CD4-positive, alpha-beta T cell (primary cell): ENCODE results near the gene PTTG1IP. TPM values are rescaled to one million over a fixed set of nuclear protein-coding genes. Genes with fewer than 3 reads are reported as not detected.
A peak's percentile ranks its signal among the peaks of the same experiment; 100 is the strongest.

Experiments used
- ATAC-seq: fragments of 200-7000 bp; cut with Tn5 transposase; one replicate; pipeline ENCODE4 v1.10.0; 2022; ENCODE audit warnings: mild to moderate bottlenecking; ENCODE audit not compliant: poor library complexity
- CTCF ChIA-PET: fragments of 350-600 bp; sonication (Branson Sonifier 250); formaldehyde crosslinking; loops from one replicate; lab custom pipeline; 2021; ENCODE audit warnings: antibody characterized with exemption, inconsistent platforms; lab: Charles Lee
- POLR2A ChIA-PET: fragments of 350-600 bp; sonication (Branson Sonifier 250); formaldehyde crosslinking; loops from one replicate; lab custom pipeline; 2021; ENCODE audit warnings: antibody characterized with exemption, inconsistent platforms; lab: Charles Lee
- DNase-seq, 14 experiments: peaks; one replicate each; pipeline ENCODE4 v3.0.0-alpha.2; 2013 to 2020; ENCODE audit warnings: mixed read lengths in 2 of 14
- H3K27ac ChIP-seq, 2 donors: one replicate each; pipeline versions ENCODE4 v1.5.1 to v1.7.0; 2013; ENCODE audit warnings: low read length in 2 of 2, low read depth in 1 of 2, mild to moderate bottlenecking in 1 of 2
- H3K27me3 ChIP-seq, 2 experiments: 1 replicate in 1 of 2; 2 replicates in 1 of 2; pipeline versions ENCODE4 v1.6.1 to v1.7.0; 2013; ENCODE audit warnings: low read length in 2 of 2, control low read depth in 1 of 2, mild to moderate bottlenecking in 1 of 2, moderate library complexity in 1 of 2; ENCODE audit not compliant: insufficient read depth in 2 of 2, control insufficient read depth in 1 of 2
- H3K36me3 ChIP-seq: one replicate; pipeline ENCODE4 v1.6.1; 2013; ENCODE audit warnings: low read length, control low read depth; ENCODE audit not compliant: insufficient read depth
- H3K4me1 ChIP-seq: one replicate; pipeline ENCODE4 v1.6.1; 2013; ENCODE audit warnings: low read length, control low read depth; ENCODE audit not compliant: insufficient read depth
- H3K4me3 ChIP-seq: one replicate; pipeline ENCODE4 v1.5.1; 2013; ENCODE audit warnings: mild to moderate bottlenecking, low read length, moderate library complexity
- H3K9me3 ChIP-seq, 2 experiments: 1 replicate in 1 of 2; 2 replicates in 1 of 2; pipeline versions ENCODE4 v1.6.1 to v1.7.0; 2013; ENCODE audit warnings: low read length in 2 of 2, mild to moderate bottlenecking in 2 of 2, control low read depth in 1 of 2, moderate library complexity in 1 of 2; ENCODE audit not compliant: control insufficient read depth in 1 of 2, insufficient read depth in 1 of 2
- H3K27ac Mint-ChIP-seq: one replicate; pipeline ENCODE4 v1.8.0; 2020; ENCODE audit warnings: mixed read lengths
- H3K27me3 Mint-ChIP-seq: one replicate; pipeline ENCODE4 v1.8.0; 2021; ENCODE audit warnings: mixed read lengths
- H3K36me3 Mint-ChIP-seq: one replicate; pipeline ENCODE4 v1.8.0; 2021; ENCODE audit warnings: low read depth, mixed read lengths
- H3K4me1 Mint-ChIP-seq: one replicate; pipeline ENCODE4 v1.8.0; 2021; ENCODE audit warnings: low read depth, mixed read lengths
- H3K4me3 Mint-ChIP-seq: one replicate; pipeline ENCODE4 v1.8.0; 2020; ENCODE audit warnings: mild to moderate bottlenecking, mixed read lengths
- H3K9me3 Mint-ChIP-seq: one replicate; pipeline ENCODE4 v1.8.0; 2020; ENCODE audit warnings: mixed read lengths
- intact Hi-C, 2 experiments: fragments of 100-400 bp; cut with DNase I in 1 of 2; cut with micrococcal nuclease in 1 of 2; formaldehyde crosslinking; loops; one replicate each; pipeline versions ENCODE4 v1.15.1 to v1.9.0; 2023 to 2025; cut with DNase I, micrococcal nuclease
- total RNA-seq, 174 experiments: library from RNA in 2 of 174; stranded (reverse) in 2 of 174; gene quantifications; one replicate each; pipeline ENCODE4 v1.2.3 and lab custom pipeline; 2021 to 2026
- TF ChIP-seq, protein P1 (sequence below): fragments of 200-600 bp; IDR thresholded peaks from one replicate; pipeline ENCODE4 v1.8.0; 2022; ENCODE audit warnings: antibody characterized with exemption, mild to moderate bottlenecking

Gene PTTG1IP
- total RNA-seq, 2 experiments from 2014 or later, result 99.0 to 99.5 TPM

DNA sequence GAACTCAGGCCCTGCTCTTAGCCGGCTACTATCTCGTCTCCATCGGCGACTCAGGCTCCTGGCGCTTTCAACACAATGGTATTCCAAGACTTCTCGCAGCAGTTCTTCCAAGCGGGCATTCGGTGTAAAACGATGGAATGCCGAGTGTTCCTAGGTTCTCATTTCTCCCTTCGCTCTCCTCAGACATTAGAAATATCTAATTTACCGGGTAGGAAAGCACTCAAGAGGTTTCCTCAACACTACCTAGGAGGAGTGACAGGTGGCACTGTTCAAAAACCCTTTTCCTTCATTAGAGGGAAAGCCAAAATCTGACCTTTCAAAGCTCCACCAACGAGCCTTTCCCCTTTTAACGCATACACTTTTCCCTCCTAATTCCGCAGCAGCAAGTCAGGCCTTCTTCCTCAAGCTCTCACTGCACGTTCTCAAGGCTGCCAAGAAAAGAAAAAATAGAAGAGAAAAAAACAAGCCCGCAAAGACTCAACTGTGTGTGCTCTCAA is 72.5 kb downstream of the PTTG1IP start:
- Mint-ChIP-seq H3K4me3 (peak overlapping the region; percentile 95), H3K27me3 (no peaks in the 10 kb centered on the region), H3K9me3 (no peaks in the 10 kb centered on the region), H3K4me1 (peaks cover 62% of the 10 kb centered on the region), H3K36me3 (peaks cover 58% of the 10 kb centered on the region), H3K27ac (peak overlapping the region; percentile 80)
- DNase-seq (peak in 5 of 14 experiments; percentile 11 to 72 (median 58)), ATAC-seq (peak; percentile 63)
- ChIA-PET CTCF (interaction anchor here (0.7 to 4.3 kb wide), 18 partner anchors 8 to 460 kb away, joined by 3 to 46 read pairs (median 4); partner anchors contain the start of genes PTTG1IP, SLX9 and SUMO3), POLR2A (interaction anchor here (0.8 to 2.7 kb wide), 15 partner anchors 7 to 1827 kb away, joined by 3 to 55 read pairs (median 7); partner anchors contain the start of genes ITGB2, KRTAP12-3, PKNOX1 and PTTG1IP)
- Histone ChIP-seq H3K9me3 (no peaks in the 10 kb centered on the region), H3K27ac (peak overlapping the region in 1 of 2 donors; percentile 66), H3K27me3 (no peaks in the 10 kb centered on the region), H3K4me3 (peak overlapping the region; percentile 78), H3K36me3 (peaks cover 37% of the 10 kb centered on the region), H3K4me1 (peaks cover 28% of the 10 kb centered on the region)
- TF ChIP-seq, protein P1, sequence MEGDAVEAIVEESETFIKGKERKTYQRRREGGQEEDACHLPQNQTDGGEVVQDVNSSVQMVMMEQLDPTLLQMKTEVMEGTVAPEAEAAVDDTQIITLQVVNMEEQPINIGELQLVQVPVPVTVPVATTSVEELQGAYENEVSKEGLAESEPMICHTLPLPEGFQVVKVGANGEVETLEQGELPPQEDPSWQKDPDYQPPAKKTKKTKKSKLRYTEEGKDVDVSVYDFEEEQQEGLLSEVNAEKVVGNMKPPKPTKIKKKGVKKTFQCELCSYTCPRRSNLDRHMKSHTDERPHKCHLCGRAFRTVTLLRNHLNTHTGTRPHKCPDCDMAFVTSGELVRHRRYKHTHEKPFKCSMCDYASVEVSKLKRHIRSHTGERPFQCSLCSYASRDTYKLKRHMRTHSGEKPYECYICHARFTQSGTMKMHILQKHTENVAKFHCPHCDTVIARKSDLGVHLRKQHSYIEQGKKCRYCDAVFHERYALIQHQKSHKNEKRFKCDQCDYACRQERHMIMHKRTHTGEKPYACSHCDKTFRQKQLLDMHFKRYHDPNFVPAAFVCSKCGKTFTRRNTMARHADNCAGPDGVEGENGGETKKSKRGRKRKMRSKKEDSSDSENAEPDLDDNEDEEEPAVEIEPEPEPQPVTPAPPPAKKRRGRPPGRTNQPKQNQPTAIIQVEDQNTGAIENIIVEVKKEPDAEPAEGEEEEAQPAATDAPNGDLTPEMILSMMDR, result peak; percentile 78
- intact Hi-C loops, result loop anchor here (1.0 to 5.0 kb wide), 8 partner anchors 16 to 132 kb away; no protein-coding TSS in a partner anchor

DNA sequence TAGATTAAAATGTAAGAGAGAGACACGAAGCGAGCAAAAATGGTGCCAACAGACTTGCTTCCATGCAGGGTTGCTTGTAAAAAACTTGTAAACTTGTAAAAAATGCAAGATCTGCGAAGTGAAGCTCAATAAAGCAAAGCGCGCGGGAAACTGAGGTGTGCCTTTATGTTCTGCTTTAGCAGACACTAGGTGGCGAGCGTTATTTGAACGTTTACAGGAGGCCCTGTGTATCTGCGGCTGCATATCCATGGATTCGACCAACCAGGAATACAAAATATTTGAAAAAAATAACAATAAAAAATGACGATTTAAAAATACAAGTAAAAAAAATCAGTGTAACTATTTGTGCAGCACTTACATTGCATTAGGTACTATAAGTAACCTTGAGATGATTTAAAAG is 73.4 kb downstream of the PTTG1IP start:
- peak overlapping the region; percentile 80 for H3K27ac Mint-ChIP-seq
- Histone ChIP-seq H3K27ac (no peak overlapping the region), H3K36me3 (peaks cover 36% of the 10 kb centered on the region), H3K4me1 (peaks cover 28% of the 10 kb centered on the region), H3K9me3 (no peaks in the 10 kb centered on the region), H3K4me3 (no peak overlapping the region), H3K27me3 (no peaks in the 10 kb centered on the region)
- CTCF ChIA-PET, result interaction anchor here (0.9 to 4.3 kb wide), 10 partner anchors 10 to 289 kb away, joined by 3 to 46 read pairs (median 4); partner anchors contain the start of genes PTTG1IP and SUMO3
- POLR2A ChIA-PET, result interaction anchor here (2.5 to 2.7 kb wide), 4 partner anchors 17 to 131 kb away, joined by 7 to 55 read pairs (median 25); partner anchors contain the start of genes ITGB2, PTTG1IP and SUMO3
- no peak for ATAC-seq
- no peaks in the 10 kb centered on the region for H3K9me3 Mint-ChIP-seq
- H3K36me3 Mint-ChIP-seq, result peaks cover 54% of the 10 kb centered on the region
- peak in 4 of 14 experiments; percentile 14 to 38 (median 26) for DNase-seq
- H3K4me3 Mint-ChIP-seq, result peak overlapping the region; percentile 95
- no peaks in the 10 kb centered on the region for H3K27me3 Mint-ChIP-seq
- TF ChIP-seq, protein P1, result no peak
- intact Hi-C loops, result loop anchor here (1.0 to 5.0 kb wide), 5 partner anchors 45 to 133 kb away; no protein-coding TSS in a partner anchor
- peaks cover 55% of the 10 kb centered on the region for H3K4me1 Mint-ChIP-seq

DNA sequence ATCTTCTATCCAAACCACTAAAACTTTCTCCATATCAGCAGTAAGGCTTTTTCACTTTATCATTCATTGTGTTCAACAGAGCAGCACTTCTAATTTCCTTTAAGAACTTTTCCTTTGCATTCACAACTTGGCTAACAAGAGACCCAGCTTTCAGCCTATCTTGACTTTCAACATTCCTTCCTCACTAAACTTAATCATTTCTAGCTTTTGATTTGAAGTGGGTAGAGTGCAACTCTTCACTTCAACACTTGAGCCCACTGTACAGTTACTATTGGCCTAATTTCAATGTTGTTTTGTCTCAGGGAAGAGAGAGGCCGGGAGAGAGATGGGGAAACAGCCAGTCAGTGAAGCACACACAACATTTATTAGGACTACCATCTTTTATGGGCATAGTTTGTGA is 73.8 kb downstream of the PTTG1IP start:
- no peak overlapping the region for H3K27ac ChIP-seq
- H3K27me3 Mint-ChIP-seq, result no peaks in the 10 kb centered on the region
- peaks cover 35% of the 10 kb centered on the region for H3K36me3 ChIP-seq
- H3K9me3 ChIP-seq, result no peaks in the 10 kb centered on the region
- TF ChIP-seq, protein P1, result no peak
- peak overlapping the region; percentile 95 for H3K4me3 Mint-ChIP-seq
- H3K4me3 ChIP-seq, result no peak overlapping the region
- H3K9me3 Mint-ChIP-seq, result no peaks in the 10 kb centered on the region
- no peaks in the 10 kb centered on the region for H3K27me3 ChIP-seq
- ATAC-seq (no peak), DNase-seq (no peak)
- H3K4me1 Mint-ChIP-seq, result peaks cover 55% of the 10 kb centered on the region
- intact Hi-C loops, result loop anchor here (1.0 to 5.0 kb wide), 5 partner anchors 45 to 133 kb away; no protein-coding TSS in a partner anchor
- CTCF ChIA-PET, result interaction anchor here (1.2 to 4.3 kb wide), 4 partner anchors 16 to 289 kb away, joined by 3 to 46 read pairs (median 6); partner anchors contain the start of gene PTTG1IP
- H3K4me1 ChIP-seq, result peaks cover 28% of the 10 kb centered on the region
- H3K36me3 Mint-ChIP-seq, result peaks cover 50% of the 10 kb centered on the region
- peak overlapping the region; percentile 80 for H3K27ac Mint-ChIP-seq
- POLR2A ChIA-PET, result interaction anchor here (2.7 kb wide), 1 partner anchor 120 kb away, joined by 7 read pairs; the partner anchor contains the start of gene ITGB2

Other genes starting within 250 kb of the PTTG1IP start
- not detected for gene KRTAP10-9, start 246.6 kb downstream of the PTTG1IP start, total RNA-seq
- gene KRTAP10-10, start 236.3 kb downstream of the PTTG1IP start, total RNA-seq, result not detected
- gene KRTAP10-11, start 227.3 kb downstream of the PTTG1IP start, total RNA-seq, result not detected
- gene KRTAP12-4, start 219.0 kb downstream of the PTTG1IP start, total RNA-seq, result not detected
- gene KRTAP12-3, start 215.8 kb downstream of the PTTG1IP start, total RNA-seq, result not detected
- not detected for gene KRTAP12-2, start 206.8 kb downstream of the PTTG1IP start, total RNA-seq
- gene KRTAP12-1, start 191.5 kb downstream of the PTTG1IP start, total RNA-seq, result not detected
- not detected for gene KRTAP10-12, start 176.5 kb downstream of the PTTG1IP start, total RNA-seq
- not detected for gene TSPEAR, start 162.1 kb downstream of the PTTG1IP start, total RNA-seq
- gene UBE2G2, start 71.9 kb downstream of the PTTG1IP start, total RNA-seq, result 10 to 100 TPM; 89.9 to 96.8 TPM
- 10 to 100 TPM; 82.8 to 91.2 TPM for gene SUMO3, start 55.6 kb downstream of the PTTG1IP start, total RNA-seq
- 100 to 1,000 TPM; 283 to 284 TPM for gene ITGB2, start 47.2 kb upstream of the PTTG1IP start, total RNA-seq
- 1 to 10 TPM; 7.7 to 9.1 TPM for gene SLX9, start 66.3 kb upstream of the PTTG1IP start, total RNA-seq
- 10 to 100 TPM; 27.5 to 28.6 TPM for gene ADARB1, start 200.9 kb upstream of the PTTG1IP start, total RNA-seq